ENCODE results near the gene PARD3. TPM values are rescaled to one million over a fixed set of nuclear protein-coding genes. Genes with fewer than 3 reads are reported as not detected.

Gene PARD3
- total RNA-seq, 1 donor from 2014 or later, result 25.3 TPM

GRCh38 chr10:34196058-34196433 is 619.0 kb downstream of the PARD3 start:
- ATAC-seq, result no peak
- DNase-seq, result no peak
- intact Hi-C loops (cut with micrococcal nuclease), result no loop called here

- ATAC-seq, result no peak
- DNase-seq, result no peak
- intact Hi-C loops (cut with micrococcal nuclease), result no loop called here
Observed at GRCh38 chr10:34195364-34196057, 619.6 kb downstream of the PARD3 start.

GRCh38 chr10:34193931-34194626 is 621.0 kb downstream of the PARD3 start:
- DNase-seq (no peak), ATAC-seq (peak; percentile 45)
- intact Hi-C loops (cut with micrococcal nuclease), result no loop called here

GRCh38 chr10:34192646-34193045 is 622.5 kb downstream of the PARD3 start:
- intact Hi-C loops (cut with micrococcal nuclease), result no loop called here
- DNase-seq (no peak), ATAC-seq (no peak)

- ATAC-seq, result no peak
- intact Hi-C loops (cut with micrococcal nuclease), result no loop called here
- no peak for DNase-seq
Observed at GRCh38 chr10:34191406-34191805, 623.7 kb downstream of the PARD3 start.

- DNase-seq, result no peak
- ATAC-seq, result no peak
- intact Hi-C loops (cut with micrococcal nuclease), result no loop called here
Observed at GRCh38 chr10:34190580-34190979, 624.5 kb downstream of the PARD3 start.

- no peak for ATAC-seq
- intact Hi-C loops (cut with micrococcal nuclease), result no loop called here
Observed at GRCh38 chr10:34189830-34190229, 625.3 kb downstream of the PARD3 start.

GRCh38 chr10:34188221-34188620 is 626.9 kb downstream of the PARD3 start:
- intact Hi-C loops (cut with micrococcal nuclease), result no loop called here
- ATAC-seq, result no peak

More at GRCh38 chr10:34189830-34190229, 625.3 kb downstream of the PARD3 start:
- no peak for DNase-seq

GRCh38 chr10:34187201-34187600 is 627.9 kb downstream of the PARD3 start:
- no peak for DNase-seq
- ATAC-seq, result no peak
- intact Hi-C loops (cut with micrococcal nuclease), result no loop called here

More at GRCh38 chr10:34188221-34188620, 626.9 kb downstream of the PARD3 start:
- no peak for DNase-seq

GRCh38 chr10:34186745-34187144 is 628.4 kb downstream of the PARD3 start:
- ATAC-seq (no peak), DNase-seq (no peak)
- intact Hi-C loops (cut with micrococcal nuclease), result no loop called here

GRCh38 chr10:34185998-34186397 is 629.1 kb downstream of the PARD3 start:
- no peak for DNase-seq
- no peak for ATAC-seq
- intact Hi-C loops (cut with micrococcal nuclease), result no loop called here

- DNase-seq (no peak), ATAC-seq (no peak)
- intact Hi-C loops (cut with micrococcal nuclease), result no loop called here
Observed at GRCh38 chr10:34184939-34185386, 630.1 kb downstream of the PARD3 start.

- intact Hi-C loops (cut with micrococcal nuclease), result no loop called here
- peak; percentile 38 for ATAC-seq
- no peak for DNase-seq
Observed at GRCh38 chr10:34184397-34184796, 630.7 kb downstream of the PARD3 start.

GRCh38 chr10:34183016-34183796 is 631.9 kb downstream of the PARD3 start:
- no peak for ATAC-seq
- intact Hi-C loops (cut with micrococcal nuclease), result no loop called here
- no peak for DNase-seq

GRCh38 chr10:34181553-34182300 is 633.4 kb downstream of the PARD3 start:
- intact Hi-C loops (cut with micrococcal nuclease), result no loop called here
- DNase-seq (peak; percentile 40), ATAC-seq (peak; percentile 73)

- DNase-seq, result no peak
- intact Hi-C loops (cut with micrococcal nuclease), result no loop called here
- no peak for ATAC-seq
Observed at GRCh38 chr10:34180749-34181148, 634.3 kb downstream of the PARD3 start.

GRCh38 chr10:34179280-34179679 is 635.8 kb downstream of the PARD3 start:
- intact Hi-C loops (cut with micrococcal nuclease), result no loop called here
- ATAC-seq (no peak), DNase-seq (no peak)

- intact Hi-C loops (cut with micrococcal nuclease), result no loop called here
- no peak for DNase-seq
- no peak for ATAC-seq
Observed at GRCh38 chr10:34178756-34179155, 636.3 kb downstream of the PARD3 start.

GRCh38 chr10:34178196-34178595 is 636.9 kb downstream of the PARD3 start:
- intact Hi-C loops (cut with micrococcal nuclease), result no loop called here
- no peak for DNase-seq
- no peak for ATAC-seq
